ENCODE measurements around the gene CDK6.

The CDK6 gene

GRCh38 chr7:92735707-92736106 is 100.7 kb downstream of the CDK6 start:
- DNase-seq (ENCODE audit: low spot score) = no peak

GRCh38 chr7:92732316-92733036 is 103.9 kb downstream of the CDK6 start:
- no peak for DNase-seq (ENCODE audit: low spot score)

GRCh38 chr7:92731335-92732063 is 104.9 kb downstream of the CDK6 start:
- no peak for DNase-seq (ENCODE audit: low spot score)

- DNase-seq (ENCODE audit: low spot score) = no peak
Measured at GRCh38 chr7:92730808-92731207, 105.6 kb downstream of the CDK6 start.

GRCh38 chr7:92729751-92730150 is 106.6 kb downstream of the CDK6 start:
- no peak for DNase-seq (ENCODE audit: low spot score)

- no peak for DNase-seq (ENCODE audit: low spot score)
Measured at GRCh38 chr7:92729172-92729571, 107.2 kb downstream of the CDK6 start.

- no peak for DNase-seq (ENCODE audit: low spot score)
Measured at GRCh38 chr7:92727755-92728154, 108.6 kb downstream of the CDK6 start.

GRCh38 chr7:92725161-92725925 is 111.0 kb downstream of the CDK6 start:
- no peak for DNase-seq (ENCODE audit: low spot score)

GRCh38 chr7:92723943-92724342 is 112.4 kb downstream of the CDK6 start:
- no peak for DNase-seq (ENCODE audit: low spot score)

- no peak for DNase-seq (ENCODE audit: low spot score)
Measured at GRCh38 chr7:92723205-92723604, 113.2 kb downstream of the CDK6 start.

- DNase-seq (ENCODE audit: low spot score) = no peak
Measured at GRCh38 chr7:92722541-92722940, 113.8 kb downstream of the CDK6 start.

- DNase-seq (ENCODE audit: low spot score) = no peak
Measured at GRCh38 chr7:92720604-92721350, 115.6 kb downstream of the CDK6 start.

- peak; percentile 61 for DNase-seq (ENCODE audit: low spot score)
Measured at GRCh38 chr7:92717993-92718716, 118.2 kb downstream of the CDK6 start.

- no peak for DNase-seq (ENCODE audit: low spot score)
Measured at GRCh38 chr7:92717623-92717992, 118.8 kb downstream of the CDK6 start.

- DNase-seq (ENCODE audit: low spot score) = no peak
Measured at GRCh38 chr7:92716825-92717580, 119.4 kb downstream of the CDK6 start.

- no peak for DNase-seq (ENCODE audit: low spot score)
Measured at GRCh38 chr7:92715963-92716362, 120.4 kb downstream of the CDK6 start.

GRCh38 chr7:92714767-92715166 is 121.6 kb downstream of the CDK6 start:
- no peak for DNase-seq (ENCODE audit: low spot score)

GRCh38 chr7:92714280-92714679 is 122.1 kb downstream of the CDK6 start:
- no peak for DNase-seq (ENCODE audit: low spot score)

- DNase-seq (ENCODE audit: low spot score) = no peak
Measured at GRCh38 chr7:92709912-92710311, 126.5 kb downstream of the CDK6 start.

GRCh38 chr7:92709150-92709549 is 127.2 kb downstream of the CDK6 start:
- DNase-seq (ENCODE audit: low spot score) = no peak
